Peyer's patch (tissue), 4 donors: Measurements from ENCODE around the gene MYBPC2.

Experiments
- CTCF ChIP-seq, 6 experiments: fragments of 450-650 bp in 4 of 6; fragments of 200-600 bp in 2 of 6; sonication (generic) in 1 of 6; IDR thresholded peaks; one replicate each; pipeline ENCODE4 v1.5.1; 2017 to 2019; ENCODE audit warnings: antibody characterized with exemption in 6 of 6, mild to moderate bottlenecking in 3 of 6, moderate library complexity in 1 of 6
- POLR2A ChIP-seq, 2 donors: fragments of 450-650 bp; IDR thresholded peaks; one replicate each; pipeline ENCODE4 v1.5.1; 2017; ENCODE audit warnings: antibody characterized with exemption in 2 of 2, mild to moderate bottlenecking in 2 of 2, moderate library complexity in 2 of 2

- TF ChIP-seq CTCF (IDR thresholded peaks at IDR 0.05) (no peak), POLR2A (IDR thresholded peaks at IDR 0.05) (no peak)
Observed at GRCh38 chr19:50412419-50412818, 20.3 kb upstream of the MYBPC2 start.
